22Rv1 (cell line): Measurements from ENCODE around the gene CDRT4.

Experiments used
- H3K27ac ChIP-seq: fragments of 450-650 bp; 2 replicates; pipeline ENCODE4 v1.5.1; 2017
- CTCF ChIP-seq: fragments of 450-650 bp; IDR thresholded peaks from 2 replicates; pipeline ENCODE4 v1.5.1; 2017; ENCODE audit warnings: mild to moderate bottlenecking
- ZFX ChIP-seq: fragments of 450-650 bp; IDR thresholded peaks from 2 replicates; pipeline ENCODE4 v1.6.1; 2017; ENCODE audit warnings: antibody characterized with exemption, borderline replicate concordance

CDRT4 gene

DNA sequence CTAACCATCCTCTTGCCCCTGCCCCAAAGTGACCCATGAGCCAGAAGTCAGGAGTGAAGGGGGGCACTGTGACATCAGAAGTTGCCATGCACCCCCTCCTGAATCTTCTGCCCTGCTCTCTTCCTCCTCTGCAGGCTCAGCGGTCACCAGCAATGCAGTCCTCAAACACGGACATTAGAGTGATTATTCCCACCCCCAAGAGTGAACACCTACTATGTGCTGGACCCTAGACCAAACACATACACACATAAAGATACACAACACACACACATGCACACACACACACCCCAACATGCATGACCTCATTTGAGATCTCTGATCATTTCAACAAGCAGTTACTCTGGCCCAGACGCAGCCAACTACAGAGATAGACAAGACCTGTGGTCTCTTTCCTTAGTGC lies at the start of gene CDRT4:
CDRT4 (minus strand) TSS at position 30 of the 400 bp plus-strand sequence. CDS start 27,383 bp downstream, outside the sequence.
- TF ChIP-seq ZFX (no peak), CTCF (no peak)
- no peak within 1 kb of the TSS for H3K27ac ChIP-seq

DNA sequence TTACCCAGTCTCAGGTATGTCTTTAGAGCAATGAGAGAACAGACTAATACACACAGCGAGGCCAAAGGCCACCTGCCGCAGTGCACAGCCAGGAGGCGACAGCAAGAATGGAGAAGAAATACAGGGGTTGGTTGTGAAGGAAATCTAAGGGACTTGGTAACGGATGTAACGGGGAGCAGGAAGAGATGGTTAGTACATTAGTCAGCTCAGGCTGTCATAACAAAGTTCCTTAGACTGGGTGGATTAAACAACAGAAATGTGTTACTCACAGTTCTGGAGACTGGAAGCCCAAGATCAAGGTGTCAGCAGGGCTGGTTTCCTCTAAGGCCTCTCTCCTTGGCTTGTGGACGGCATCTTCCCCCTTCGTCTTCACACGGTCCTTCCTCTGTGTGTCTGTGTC lies 48.7 kb upstream of the CDRT4 start:
- TF ChIP-seq CTCF (no peak), ZFX (no peak)
- H3K27ac ChIP-seq, result no peak overlapping the region

GRCh38 chr17:15514469-15514868 lies 47.0 kb upstream of the CDRT4 start:
- no peak for TF ChIP-seq CTCF

DNA sequence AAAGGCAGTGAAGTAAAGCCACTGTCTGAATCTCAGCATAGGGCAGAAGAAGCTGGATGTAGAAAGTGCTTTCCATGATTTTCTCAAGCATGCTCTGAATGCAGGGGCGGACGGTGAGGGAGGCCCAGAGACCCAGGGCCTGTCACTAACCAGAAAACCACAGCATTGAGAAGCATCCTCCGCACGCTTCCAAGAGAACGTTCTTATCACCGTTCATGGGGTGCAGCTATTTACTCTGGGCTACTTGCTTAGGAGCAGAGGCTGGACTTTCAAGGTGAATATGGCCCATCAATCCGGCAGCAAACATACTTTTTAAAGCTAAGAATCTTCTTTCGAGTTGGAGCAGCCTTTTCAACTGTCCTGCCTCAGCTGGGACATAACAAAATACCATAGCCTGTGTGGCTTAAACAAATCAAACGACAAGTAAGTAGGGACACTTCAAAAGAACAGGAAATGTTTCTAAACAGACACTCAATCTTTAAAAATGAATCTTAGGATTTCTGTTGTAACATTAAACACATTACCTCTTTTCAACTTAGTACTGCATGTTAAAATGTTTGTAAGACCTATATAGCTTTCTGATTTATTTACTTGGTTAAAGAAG lies 46.5 kb upstream of the CDRT4 start:
- H3K27ac ChIP-seq, result no peak overlapping the region
- TF ChIP-seq CTCF (no peak), ZFX (no peak)

More at GRCh38 chr17:15514469-15514868, 47.0 kb upstream of the CDRT4 start:
- no peak overlapping the region for H3K27ac ChIP-seq

DNA sequence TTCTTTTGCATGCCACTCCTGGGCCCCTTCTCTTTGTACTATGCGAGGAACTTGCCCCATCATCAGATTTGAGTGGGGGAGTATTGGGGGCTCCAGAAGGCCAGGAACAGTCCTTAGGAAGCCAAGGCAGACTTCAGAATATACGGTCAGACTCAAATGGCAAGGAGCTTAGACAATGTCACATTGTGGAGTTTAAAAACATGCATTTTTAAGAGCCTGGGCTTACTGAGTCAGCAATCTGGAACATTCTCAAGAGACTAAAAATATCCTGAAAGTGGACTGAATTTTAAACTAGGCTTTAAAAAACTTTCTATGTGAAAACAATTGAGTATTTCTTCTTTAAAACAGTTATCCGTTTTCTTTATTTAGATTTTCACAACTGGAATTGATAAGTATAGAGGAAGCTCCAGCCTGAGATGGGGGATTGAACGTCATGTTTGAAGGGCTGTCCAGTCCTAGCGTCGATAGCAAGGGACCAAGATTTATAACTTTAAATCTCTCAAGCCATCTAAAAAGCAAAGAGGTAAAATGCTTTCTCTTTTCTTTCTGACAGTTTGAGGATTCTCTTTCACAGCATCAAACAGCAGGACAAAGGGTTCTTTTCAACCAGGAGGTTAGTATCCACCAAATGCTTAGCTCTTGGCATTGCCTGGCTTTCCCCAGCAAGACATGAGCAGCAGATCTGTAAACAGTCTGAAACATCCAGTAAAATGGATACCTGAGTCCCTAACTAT lies 45.8 kb upstream of the CDRT4 start:
- TF ChIP-seq CTCF (no peak), ZFX (no peak)
- H3K27ac ChIP-seq, result no peak overlapping the region

GRCh38 chr17:15512071-15512709 lies 44.8 kb upstream of the CDRT4 start:
- H3K27ac ChIP-seq, result no peak overlapping the region
- no peak for TF ChIP-seq ZFX
- no peak for TF ChIP-seq CTCF

GRCh38 chr17:15511142-15511541 lies 43.7 kb upstream of the CDRT4 start:
- TF ChIP-seq ZFX (no peak), CTCF (no peak)
- H3K27ac ChIP-seq, result no peak overlapping the region
